ENCODE data around the gene DCST2. TPM values are rescaled to one million over a fixed set of nuclear protein-coding genes. Genes with fewer than 3 reads are reported as not detected.

Gene DCST2
- total RNA-seq: 1 to 10 TPM; 1.7 to 3.3 (median 2.3) TPM
- long read RNA-seq, donor 1, partial matches to known transcripts: 1 of 1 reads
- long read RNA-seq, donor 1, other reads (novel, unspliced or antisense): 0 of 1 reads
- long read RNA-seq, donor 2: 0 reads

GRCh38 chr1:155033524-155033923 is at the start of gene DCST2, which contains the start of gene DCST1:
Gene DCST2, minus strand, starts transcription at chr1:155033781. Its CDS starts 80 bp downstream, at chr1:155033701.
Gene DCST1, plus strand, starts transcription at chr1:155033824. Its CDS starts 213 bp downstream, at chr1:155034037.
- Histone ChIP-seq H3K4me1 (ENCODE audit: low read depth) (peaks cover 7% of the 10 kb centered on the region), H3K36me3 (ENCODE audit: low read depth) (no peaks in the 10 kb centered on the region), H3K9me3 (no peaks in the 10 kb centered on the region), H3K4me3 (no peak within 1 kb of the TSS)
- no peak for TF ChIP-seq CTCF (IDR thresholded peaks at IDR 0.05)
- intact Hi-C loops (cut with DNase I, micrococcal nuclease): no loop called here
- no peak for DNase-seq
- no peak for ATAC-seq

- DNase-seq (peak; percentile 80 to 85 (median 81)), ATAC-seq (peak; percentile 56)
- peaks cover 67% of the 10 kb centered on the region for H3K4me1 ChIP-seq (ENCODE audit: low read depth)
- TF ChIP-seq CTCF (IDR thresholded peaks at IDR 0.05): no peak
- no peak overlapping the region for H3K4me3 ChIP-seq
- intact Hi-C loops (cut with DNase I, micrococcal nuclease): no loop called here
- no peaks in the 10 kb centered on the region for H3K36me3 ChIP-seq (ENCODE audit: low read depth)
- H3K9me3 ChIP-seq: no peaks in the 10 kb centered on the region
Observed at GRCh38 chr1:155083052-155083541, 49.5 kb upstream of the DCST2 start.

- DNase-seq (peak; percentile 68 to 82 (median 78)), ATAC-seq (peak; percentile 10)
- intact Hi-C loops (cut with DNase I, micrococcal nuclease): no loop called here
- Histone ChIP-seq H3K4me1 (ENCODE audit: low read depth) (peaks cover 67% of the 10 kb centered on the region), H3K9me3 (no peaks in the 10 kb centered on the region), H3K4me3 (no peak overlapping the region), H3K36me3 (ENCODE audit: low read depth) (no peaks in the 10 kb centered on the region)
- TF ChIP-seq CTCF (IDR thresholded peaks at IDR 0.05): no peak
Observed at GRCh38 chr1:155082301-155083051, 48.9 kb upstream of the DCST2 start.

- intact Hi-C loops (cut with DNase I, micrococcal nuclease): no loop called here
- H3K36me3 ChIP-seq (ENCODE audit: low read depth): no peaks in the 10 kb centered on the region
- no peak overlapping the region for H3K4me3 ChIP-seq
- H3K9me3 ChIP-seq: no peaks in the 10 kb centered on the region
- no peak for TF ChIP-seq CTCF (IDR thresholded peaks at IDR 0.05)
- DNase-seq: peak; percentile 55 to 73 (median 58)
- no peak for ATAC-seq
- H3K4me1 ChIP-seq (ENCODE audit: low read depth): peaks cover 67% of the 10 kb centered on the region
Observed at GRCh38 chr1:155081472-155082300, 48.1 kb upstream of the DCST2 start.

GRCh38 chr1:155080312-155081228 is 47.0 kb upstream of the DCST2 start:
- Histone ChIP-seq H3K4me3 (no peak overlapping the region), H3K9me3 (no peaks in the 10 kb centered on the region), H3K4me1 (ENCODE audit: low read depth) (peaks cover 59% of the 10 kb centered on the region), H3K36me3 (ENCODE audit: low read depth) (no peaks in the 10 kb centered on the region)
- no peak for ATAC-seq
- intact Hi-C loops (cut with DNase I, micrococcal nuclease): no loop called here
- no peak for TF ChIP-seq CTCF (IDR thresholded peaks at IDR 0.05)
- peak; percentile 71 to 73 (median 71) for DNase-seq
